Glutamatergic neuron (in vitro differentiated cells): ENCODE results near the gene ZC3H7B. TPM values are rescaled to one million over a fixed set of nuclear protein-coding genes. Genes with fewer than 3 reads are reported as not detected.
"Not testable (repeated sequence)": the region's sequence is repeated elsewhere in the genome, so short reads cannot be mapped to it uniquely, and the experiment has no call there.

Experiments used
- DNase-seq: peaks from one replicate; pipeline ENCODE4 v3.0.0; 2022
- H3K27ac Mint-ChIP-seq: one replicate; pipeline ENCODE4 v1.8.0; 2020; ENCODE audit warnings: mild to moderate bottlenecking, mixed read lengths, inconsistent platforms; ENCODE audit not compliant: unreplicated experiment
- H3K27me3 Mint-ChIP-seq: one replicate; pipeline ENCODE4 v1.8.0; 2020; ENCODE audit warnings: mild to moderate bottlenecking, moderate library complexity, mixed read lengths, inconsistent platforms; ENCODE audit not compliant: unreplicated experiment
- H3K36me3 Mint-ChIP-seq: one replicate; pipeline ENCODE4 v1.8.0; 2020; ENCODE audit warnings: mild to moderate bottlenecking, mixed read lengths, inconsistent platforms; ENCODE audit not compliant: unreplicated experiment
- H3K4me1 Mint-ChIP-seq: one replicate; pipeline ENCODE4 v1.8.0; 2020; ENCODE audit warnings: mild to moderate bottlenecking, low read depth, mixed read lengths, inconsistent platforms; ENCODE audit not compliant: unreplicated experiment
- H3K4me3 Mint-ChIP-seq: one replicate; pipeline ENCODE4 v1.8.0; 2020; ENCODE audit warnings: mild to moderate bottlenecking, mixed read lengths, inconsistent platforms; ENCODE audit not compliant: unreplicated experiment
- H3K9me3 Mint-ChIP-seq: one replicate; pipeline ENCODE4 v1.8.0; 2020; ENCODE audit warnings: mild to moderate bottlenecking, moderate library complexity, mixed read lengths, inconsistent platforms; ENCODE audit not compliant: unreplicated experiment
- CTCF ChIP-seq: fragments of 200-600 bp; sonication (generic); IDR thresholded peaks from one replicate; pipeline ENCODE4 v1.5.0; 2021; ENCODE audit not compliant: partially characterized antibody, unreplicated experiment
- total RNA-seq: library from RNA; stranded (reverse); fragmentation: NEBNext Ultra II Directional; extraction: Animal tissue kit (Norgen Biotek cat#: 25700); gene quantifications from one replicate; pipeline ENCODE4 v1.2.1, GENCODE V29; 2021; ENCODE audit not compliant: unreplicated experiment

ZC3H7B gene
- total RNA-seq, 1 donor from 2014 or later, result 51.6 TPM

DNA sequence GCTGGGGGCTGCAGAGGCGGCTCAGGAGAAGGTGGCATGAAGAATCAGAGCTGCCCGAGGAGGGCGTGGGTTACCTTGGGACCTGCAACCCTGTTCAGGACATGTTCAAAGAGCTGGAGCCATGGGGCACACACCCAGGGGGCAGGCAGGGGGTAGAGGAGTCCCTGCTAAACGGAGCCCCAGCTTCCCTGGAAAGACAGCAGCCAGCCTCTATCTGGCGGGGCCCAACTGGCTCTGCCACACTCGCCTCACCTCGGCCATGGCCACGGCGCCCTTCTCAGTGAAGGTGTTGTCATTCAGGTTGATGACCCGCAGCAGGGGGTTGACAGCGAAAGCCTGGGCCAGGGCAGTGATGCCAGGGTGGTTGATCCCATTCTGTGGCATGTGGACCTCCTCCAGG is 43.6 kb upstream of the ZC3H7B start:
- H3K9me3 Mint-ChIP-seq, result peaks cover 1% of the 10 kb centered on the region
- no peak for DNase-seq
- H3K36me3 Mint-ChIP-seq, result no peaks in the 10 kb centered on the region
- peaks cover 2% of the 10 kb centered on the region for H3K27me3 Mint-ChIP-seq
- no peak overlapping the region for H3K27ac Mint-ChIP-seq
- H3K4me1 Mint-ChIP-seq, result peaks cover 1% of the 10 kb centered on the region
- no peak overlapping the region for H3K4me3 Mint-ChIP-seq
- TF ChIP-seq CTCF, result no peak

- not testable (repeated sequence) for H3K9me3 Mint-ChIP-seq, H3K4me3 Mint-ChIP-seq, DNase-seq, H3K36me3 Mint-ChIP-seq, H3K4me1 Mint-ChIP-seq, H3K27me3 Mint-ChIP-seq, H3K27ac Mint-ChIP-seq
Measured at GRCh38 chr22:41259756-41260155, 41.6 kb upstream of the ZC3H7B start.

GRCh38 chr22:41260871-41261270 is 40.5 kb upstream of the ZC3H7B start:
- DNase-seq, result no peak
- H3K4me1 Mint-ChIP-seq, result peaks cover 8% of the 10 kb centered on the region
- H3K27me3 Mint-ChIP-seq, result peaks cover 9% of the 10 kb centered on the region
- H3K4me3 Mint-ChIP-seq, result no peak overlapping the region
- peaks cover 1% of the 10 kb centered on the region for H3K9me3 Mint-ChIP-seq
- no peak overlapping the region for H3K27ac Mint-ChIP-seq
- no peak for TF ChIP-seq CTCF
- H3K36me3 Mint-ChIP-seq, result no peaks in the 10 kb centered on the region

DNA sequence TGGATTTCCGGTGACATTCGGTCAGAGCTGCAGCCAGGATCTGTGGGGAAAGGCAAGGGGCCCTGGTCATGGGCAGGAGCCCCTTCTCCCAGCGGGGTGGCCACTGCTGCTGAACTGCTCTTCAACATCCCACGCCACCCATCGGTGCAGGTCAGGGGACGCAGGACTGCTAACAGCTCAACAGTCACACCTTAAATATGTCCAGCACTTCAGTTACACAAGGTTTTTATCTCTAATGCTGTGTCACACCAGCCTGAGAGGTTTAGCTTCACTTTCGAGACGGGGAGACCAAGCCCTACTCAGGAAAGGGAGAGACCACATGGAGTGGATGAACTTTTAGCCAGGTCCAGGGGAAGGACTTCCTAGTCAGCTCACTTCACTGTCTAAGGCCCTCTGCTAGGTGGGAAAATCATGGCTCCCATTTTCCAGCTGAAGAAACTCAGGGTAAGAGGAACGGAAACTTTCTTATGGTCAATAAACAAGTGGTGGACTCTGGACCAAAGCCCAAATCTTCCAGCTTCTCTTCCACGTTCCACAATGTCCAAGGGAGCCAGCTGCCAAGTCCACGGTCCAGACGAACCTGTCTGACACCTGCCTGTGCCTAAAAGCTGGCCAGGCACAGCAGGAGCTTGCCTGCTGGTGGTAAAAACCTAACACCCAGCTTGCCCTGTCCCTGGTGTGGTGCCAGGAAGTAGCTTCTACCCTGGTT is 39.6 kb upstream of the ZC3H7B start:
- Mint-ChIP-seq H3K27ac (no peak overlapping the region), H3K4me1 (peaks cover 8% of the 10 kb centered on the region), H3K27me3 (peaks cover 10% of the 10 kb centered on the region), H3K4me3 (no peak overlapping the region), H3K36me3 (no peaks in the 10 kb centered on the region), H3K9me3 (peaks cover 1% of the 10 kb centered on the region)
- TF ChIP-seq CTCF, result no peak
- DNase-seq, result no peak

GRCh38 chr22:41262250-41262765 is 39.0 kb upstream of the ZC3H7B start:
- Mint-ChIP-seq H3K36me3 (no peaks in the 10 kb centered on the region), H3K4me3 (no peak overlapping the region)

More at GRCh38 chr22:41262250-41262765, 39.0 kb upstream of the ZC3H7B start:
- no peak overlapping the region for H3K27ac Mint-ChIP-seq
- peaks cover 1% of the 10 kb centered on the region for H3K9me3 Mint-ChIP-seq
- peaks cover 10% of the 10 kb centered on the region for H3K27me3 Mint-ChIP-seq
- DNase-seq, result no peak
- peaks cover 8% of the 10 kb centered on the region for H3K4me1 Mint-ChIP-seq
- no peak for TF ChIP-seq CTCF
